Erythroblast (primary cell): ENCODE measurements around the gene LRRC9.

Source experiments
- GATA1 ChIP-seq: IDR thresholded peaks from 2 replicates; pipeline ENCODE4 v1.6.1; 2011; ENCODE audit warnings: low read depth, mild to moderate bottlenecking, control low read depth, low read length, moderate library complexity
- POLR2A ChIP-seq: IDR thresholded peaks from 2 replicates; pipeline ENCODE4 v1.6.1; 2011; ENCODE audit warnings: mild to moderate bottlenecking, low read length

DNA sequence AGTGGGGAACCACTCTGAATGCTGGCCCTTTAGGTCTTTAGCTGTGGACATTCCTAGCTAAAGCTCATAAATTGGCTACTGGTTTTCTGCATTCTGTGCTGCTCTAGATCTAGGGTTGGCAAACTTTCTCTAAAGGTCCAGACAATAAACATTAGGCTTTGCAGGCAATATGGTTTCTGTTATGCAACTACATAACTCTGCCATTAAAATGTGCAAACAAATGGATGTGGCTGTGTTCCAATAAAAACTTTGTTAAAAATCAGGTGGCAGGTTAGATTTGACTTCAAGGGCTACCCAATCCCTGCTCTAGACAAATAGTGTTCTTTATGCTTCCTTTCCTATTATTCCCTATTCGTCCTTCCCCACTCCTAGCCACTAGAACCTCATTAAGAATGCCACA is 6.8 kb upstream of the LRRC9 start:
- TF ChIP-seq POLR2A (no peak), GATA1 (no peak)
